ENCODE results near the gene CKM.

GRCh38 chr19:45370410-45371204, 47.9 kb upstream of the CKM start, which contains the start of gene ERCC2:
- TF ChIP-seq CTCF (IDR thresholded peaks at IDR 0.05) (no peak), POLR2A (IDR thresholded peaks at IDR 0.05) (no peak), POLR2AphosphoS5 (IDR thresholded peaks at IDR 0.05) (peak in 2 of 4 donors; percentile 16 to 80)

All from sigmoid colon (tissue), 4 donors.